Panc1 (cell line): Measurements from ENCODE around the gene LIPC. TPM values are rescaled to one million over a fixed set of nuclear protein-coding genes. Genes with fewer than 3 reads are reported as not detected.

Experiments used
- ATAC-seq: fragments of 200-7000 bp; cut with Tn5 transposase; 2 replicates; pipeline ENCODE4 v1.9.1; 2020; ENCODE audit warnings: mild to moderate bottlenecking, moderate library complexity
- BruUV-seq: library from RNA; stranded (reverse); fragments of 400-500 nt; replicated peaks from 2 replicates; lab custom pipeline; 2021; lab: Mats Ljungman, UMichigan
- CTCF ChIA-PET: fragments of 300-600 bp; sonication (Branson Sonifier 250); formaldehyde crosslinking; loops from one replicate; lab custom pipeline; 2022; ENCODE audit warnings: antibody characterized with exemption; lab: Charles Lee
- POLR2A ChIA-PET: fragments of 300-600 bp; sonication (Branson Sonifier 250); formaldehyde crosslinking; loops from one replicate; lab custom pipeline; 2022; ENCODE audit warnings: antibody characterized with exemption; lab: Charles Lee
- DNase-seq: peaks from one replicate; pipeline ENCODE4 v3.0.0-alpha.2; 2010; ENCODE audit warnings: low read depth, low spot score
- H3K27ac ChIP-seq: 2 replicates; pipeline ENCODE4 v1.5.1; 2011; ENCODE audit warnings: mild to moderate bottlenecking, low read length, inconsistent platforms
- H3K27me3 ChIP-seq: fragments of 200-500 bp; sonication (Bioruptor generic); 2 replicates; pipeline ENCODE4 v1.6.0; 2014; ENCODE audit warnings: low read length, inconsistent platforms; ENCODE audit not compliant: control insufficient read depth, insufficient read depth
- H3K36me3 ChIP-seq: fragments of 200-500 bp; sonication (Bioruptor generic); 2 replicates; pipeline ENCODE4 v1.5.1; 2014; ENCODE audit warnings: inconsistent platforms, mild to moderate bottlenecking, low read length, moderate library complexity; ENCODE audit not compliant: control insufficient read depth, insufficient read depth
- H3K4me1 ChIP-seq: 2 replicates; pipeline ENCODE4 v1.5.1; 2011; ENCODE audit warnings: inconsistent platforms, mild to moderate bottlenecking, low read length, moderate library complexity; ENCODE audit not compliant: control insufficient read depth, insufficient read depth
- H3K4me3 ChIP-seq, 2 experiments: 2 replicates each; pipeline ENCODE4 v1.5.1; 2011 to 2012; ENCODE audit warnings: low read depth in 2 of 2, low read length in 2 of 2, mild to moderate bottlenecking in 2 of 2, inconsistent platforms in 1 of 2, moderate library complexity in 1 of 2
- H3K9me3 ChIP-seq: fragments of 200-500 bp; sonication (Bioruptor generic); 2 replicates; pipeline ENCODE4 v1.5.1; 2014; ENCODE audit warnings: low read depth, mild to moderate bottlenecking, inconsistent platforms, low read length, moderate library complexity; ENCODE audit not compliant: control insufficient read depth, insufficient read depth
- CTCF ChIP-seq: fragments of 450-650 bp; IDR thresholded peaks from 2 replicates; pipeline ENCODE4 v1.5.1; 2017; ENCODE audit warnings: mild to moderate bottlenecking
- POLR2AphosphoS5 ChIP-seq: IDR thresholded peaks from 2 replicates; pipeline ENCODE4 v1.6.1; 2012; ENCODE audit warnings: mild to moderate bottlenecking, low read depth, low read length, moderate library complexity
- SIN3A ChIP-seq: IDR thresholded peaks from 2 replicates; pipeline ENCODE4 v1.6.1; 2012; ENCODE audit warnings: low read depth, mild to moderate bottlenecking, low read length, moderate library complexity, borderline replicate concordance; ENCODE audit not compliant: insufficient read depth
- TCF7L2 ChIP-seq: IDR thresholded peaks from 2 replicates; pipeline ENCODE4 v1.6.1; 2011; ENCODE audit warnings: mild to moderate bottlenecking, low read depth, low read length, inconsistent platforms
- in situ Hi-C: cut with HindIII; loops from 2 replicates; pipeline ENCODE4 v1.10.0; 2016; ENCODE audit warnings: low sequenced_read_pairs, low pct_unique_long_range_greater_than_20kb
- intact Hi-C: fragments of 100-400 bp; cut with micrococcal nuclease; formaldehyde crosslinking; loops from one replicate; pipeline ENCODE4 v1.10.0; 2022; ENCODE audit not compliant: unreplicated experiment
- total RNA-seq: library from RNA; stranded (reverse); gene quantifications from one replicate; pipeline ENCODE4 v1.2.1, GENCODE V29; 2021; ENCODE audit not compliant: unreplicated experiment
- TF ChIP-seq, protein P1 (sequence below), 2 experiments: IDR thresholded peaks; 2 replicates each; pipeline ENCODE4 v1.6.1; 2011 to 2012; ENCODE audit warnings: low read depth in 2 of 2, control low read depth in 1 of 2, low read length in 1 of 2, mild to moderate bottlenecking in 1 of 2, moderate library complexity in 1 of 2; ENCODE audit not compliant: insufficient read depth in 1 of 2

LIPC gene
- total RNA-seq, 1 experiment from 2014 or later: not detected

GRCh38 chr15:58549785-58550074 is 117.9 kb downstream of the LIPC start:
- no peaks in the 10 kb centered on the region for H3K9me3 ChIP-seq
- intact Hi-C loops: no loop called here
- peaks cover 5% of the 10 kb centered on the region; the same call in 1 of the 2 replicates for H3K4me1 ChIP-seq

DNA sequence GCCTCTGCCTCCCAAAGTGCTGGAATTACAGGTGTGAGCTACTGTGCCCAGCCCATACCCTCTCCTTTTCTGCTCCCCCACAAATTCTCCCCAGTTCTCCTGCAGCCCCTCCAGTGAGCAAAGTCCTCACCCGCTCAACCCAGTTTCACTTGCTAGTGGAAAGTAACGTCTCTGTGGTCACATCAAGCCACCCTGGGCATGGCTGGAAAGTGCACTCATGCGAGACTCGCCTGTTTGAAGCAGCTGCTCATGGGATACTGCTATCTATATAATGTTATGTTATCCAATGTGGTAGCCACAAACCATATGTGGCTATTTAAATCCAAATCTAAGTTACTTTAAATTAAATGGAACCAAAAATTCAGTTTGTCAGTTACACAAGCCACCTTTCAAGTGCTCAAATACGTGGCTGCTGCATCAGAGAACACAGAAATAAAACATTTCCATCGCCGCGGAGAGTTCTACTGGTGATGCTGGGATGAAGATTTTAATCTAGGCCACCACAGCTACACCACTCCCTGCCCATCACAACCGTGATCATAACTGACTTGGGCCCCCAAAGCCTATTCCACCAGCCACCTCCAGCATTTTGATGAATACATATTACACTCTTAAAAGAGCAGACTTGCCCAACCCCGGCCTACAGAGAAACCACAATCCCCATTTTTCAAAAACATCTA is 119.4 kb downstream of the LIPC start:
- POLR2A ChIA-PET: no interaction called here
- intact Hi-C loops: no loop called here
- H3K9me3 ChIP-seq: no peaks in the 10 kb centered on the region
- no peak overlapping the region for H3K27ac ChIP-seq
- peaks cover 5% of the 10 kb centered on the region; the same call in 1 of the 2 replicates for H3K4me1 ChIP-seq
- no peak for TF ChIP-seq SIN3A
- TF ChIP-seq, protein P1, sequence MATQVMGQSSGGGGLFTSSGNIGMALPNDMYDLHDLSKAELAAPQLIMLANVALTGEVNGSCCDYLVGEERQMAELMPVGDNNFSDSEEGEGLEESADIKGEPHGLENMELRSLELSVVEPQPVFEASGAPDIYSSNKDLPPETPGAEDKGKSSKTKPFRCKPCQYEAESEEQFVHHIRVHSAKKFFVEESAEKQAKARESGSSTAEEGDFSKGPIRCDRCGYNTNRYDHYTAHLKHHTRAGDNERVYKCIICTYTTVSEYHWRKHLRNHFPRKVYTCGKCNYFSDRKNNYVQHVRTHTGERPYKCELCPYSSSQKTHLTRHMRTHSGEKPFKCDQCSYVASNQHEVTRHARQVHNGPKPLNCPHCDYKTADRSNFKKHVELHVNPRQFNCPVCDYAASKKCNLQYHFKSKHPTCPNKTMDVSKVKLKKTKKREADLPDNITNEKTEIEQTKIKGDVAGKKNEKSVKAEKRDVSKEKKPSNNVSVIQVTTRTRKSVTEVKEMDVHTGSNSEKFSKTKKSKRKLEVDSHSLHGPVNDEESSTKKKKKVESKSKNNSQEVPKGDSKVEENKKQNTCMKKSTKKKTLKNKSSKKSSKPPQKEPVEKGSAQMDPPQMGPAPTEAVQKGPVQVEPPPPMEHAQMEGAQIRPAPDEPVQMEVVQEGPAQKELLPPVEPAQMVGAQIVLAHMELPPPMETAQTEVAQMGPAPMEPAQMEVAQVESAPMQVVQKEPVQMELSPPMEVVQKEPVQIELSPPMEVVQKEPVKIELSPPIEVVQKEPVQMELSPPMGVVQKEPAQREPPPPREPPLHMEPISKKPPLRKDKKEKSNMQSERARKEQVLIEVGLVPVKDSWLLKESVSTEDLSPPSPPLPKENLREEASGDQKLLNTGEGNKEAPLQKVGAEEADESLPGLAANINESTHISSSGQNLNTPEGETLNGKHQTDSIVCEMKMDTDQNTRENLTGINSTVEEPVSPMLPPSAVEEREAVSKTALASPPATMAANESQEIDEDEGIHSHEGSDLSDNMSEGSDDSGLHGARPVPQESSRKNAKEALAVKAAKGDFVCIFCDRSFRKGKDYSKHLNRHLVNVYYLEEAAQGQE (IDR thresholded peaks at IDR 0.05; ENCODE audit: insufficient read depth in 1 of 2, low read depth in 2 of 2, low read length in 1 of 2): no peak
- no peak for TF ChIP-seq POLR2AphosphoS5
- no peak for TF ChIP-seq CTCF
- TF ChIP-seq TCF7L2: no peak
- CTCF ChIA-PET: no interaction called here
- H3K27me3 ChIP-seq: no peaks in the 10 kb centered on the region
- H3K4me3 ChIP-seq: no peak overlapping the region
- ATAC-seq (no peak), DNase-seq (no peak)
- in situ Hi-C loops: no loop called here
- no TSS peak for BruUV-seq
- H3K36me3 ChIP-seq: no peaks in the 10 kb centered on the region

More at GRCh38 chr15:58549785-58550074, 117.9 kb downstream of the LIPC start:
- POLR2A ChIA-PET: no interaction called here
- no peak overlapping the region for H3K4me3 ChIP-seq
- H3K36me3 ChIP-seq: no peaks in the 10 kb centered on the region
- BruUV-seq: no TSS peak
- ATAC-seq (no peak), DNase-seq (no peak)
- TF ChIP-seq CTCF: no peak
- TF ChIP-seq POLR2AphosphoS5: no peak
- TF ChIP-seq SIN3A: no peak
- TF ChIP-seq, protein P1 (IDR thresholded peaks at IDR 0.05; ENCODE audit: insufficient read depth in 1 of 2, low read depth in 2 of 2, low read length in 1 of 2): no peak
- no peak for TF ChIP-seq TCF7L2
- CTCF ChIA-PET: no interaction called here
- no peak overlapping the region for H3K27ac ChIP-seq
- H3K27me3 ChIP-seq: no peaks in the 10 kb centered on the region
- in situ Hi-C loops: no loop called here
